ENCODE data around the gene SNPH.
A peak's percentile ranks its signal among the peaks of the same experiment; 100 is the strongest.
"Not testable (repeated sequence)": the region's sequence is repeated elsewhere in the genome, so short reads cannot be mapped to it uniquely, and the experiment has no call there.

SNPH gene

GRCh38 chr20:1266167-1266973 lies at the start of gene SNPH:
Gene SNPH, plus strand, starts transcription at chr20:1266294. Its CDS starts 29,946 bp downstream, at chr20:1296240.
- DNase-seq (ENCODE audit: low read depth) = peak; percentile 86
- TF ChIP-seq CTCF (conservative IDR thresholded peaks at IDR 0.05; ENCODE audit: low read depth, low read length) = no peak
- peak within 1 kb of the TSS; percentile 80 for H3K4me3 ChIP-seq (ENCODE audit: low read depth, low read length)

GRCh38 chr20:1216527-1217427 lies 49.3 kb upstream of the SNPH start:
- not testable (repeated sequence) for H3K4me3 ChIP-seq (ENCODE audit: low read depth, low read length); DNase-seq (ENCODE audit: low read depth)

- not testable (repeated sequence) for DNase-seq (ENCODE audit: low read depth)
These were observed 43.3 kb upstream of the SNPH start for GRCh38 chr20:1222750-1223149.

GRCh38 chr20:1224205-1224890 lies 41.7 kb upstream of the SNPH start:
- no peak for TF ChIP-seq CTCF (conservative IDR thresholded peaks at IDR 0.05; ENCODE audit: low read depth, low read length)
- no peak overlapping the region for H3K4me3 ChIP-seq (ENCODE audit: low read depth, low read length)
- DNase-seq (ENCODE audit: low read depth) = no peak

More at GRCh38 chr20:1222750-1223149, 43.3 kb upstream of the SNPH start:
- H3K4me3 ChIP-seq (ENCODE audit: low read depth, low read length) = not testable (repeated sequence)

- DNase-seq (ENCODE audit: low read depth) = no peak
- peak overlapping the region; percentile 54 for H3K4me3 ChIP-seq (ENCODE audit: low read depth, low read length)
- TF ChIP-seq CTCF (conservative IDR thresholded peaks at IDR 0.05; ENCODE audit: low read depth, low read length) = no peak
These were observed 40.8 kb upstream of the SNPH start for GRCh38 chr20:1225263-1225782.

- H3K4me3 ChIP-seq (ENCODE audit: low read depth, low read length) = peak within 1 kb of the TSS; percentile 66
- DNase-seq (ENCODE audit: low read depth) = peak; percentile 85
- no peak for TF ChIP-seq CTCF (conservative IDR thresholded peaks at IDR 0.05; ENCODE audit: low read depth, low read length)
These were observed 40.1 kb upstream of the SNPH start, which contains the start of gene RAD21L1 for GRCh38 chr20:1225783-1226654. Gene RAD21L1, plus strand, starts transcription at chr20:1226044. Its CDS starts 2,410 bp downstream, at chr20:1228454.

- no peak for TF ChIP-seq CTCF (conservative IDR thresholded peaks at IDR 0.05; ENCODE audit: low read depth, low read length)
- no peak overlapping the region for H3K4me3 ChIP-seq (ENCODE audit: low read depth, low read length)
- DNase-seq (ENCODE audit: low read depth) = no peak
These were observed 36.6 kb upstream of the SNPH start for GRCh38 chr20:1229541-1229940.

All from choroid plexus epithelial cell (primary cell).